Stimulated activated CD8-positive, alpha-beta memory T cell treated with anti-CD3 and anti-CD28 coated beads, Interleukin-2, amount 100 ng/mL, for 48 hours (primary cell): ENCODE results near the gene CLRN3.

Experiments used
- DNase-seq, 2 donors: peaks; one replicate each; pipeline ENCODE4 v3.0.0-alpha.2; 2020; ENCODE audit warnings: low read depth in 2 of 2

The CLRN3 gene

GRCh38 chr10:127892743-127893142 is at the start of gene CLRN3:
TSS of gene CLRN3 (minus strand) at chr10:127892941. CDS start at chr10:127892784, 157 bp downstream.
- DNase-seq: no peak

- no peak for DNase-seq
Measured at GRCh38 chr10:127940866-127941640, 48.3 kb upstream of the CLRN3 start.

- no peak for DNase-seq
Measured at GRCh38 chr10:127939786-127940330, 47.1 kb upstream of the CLRN3 start.

GRCh38 chr10:127937915-127938463 is 45.2 kb upstream of the CLRN3 start:
- no peak for DNase-seq

- DNase-seq: no peak
Measured at GRCh38 chr10:127937069-127937468, 44.3 kb upstream of the CLRN3 start.

GRCh38 chr10:127935071-127935561 is 42.4 kb upstream of the CLRN3 start:
- DNase-seq: no peak

- no peak for DNase-seq
Measured at GRCh38 chr10:127934383-127934782, 41.6 kb upstream of the CLRN3 start.

- no peak for DNase-seq
Measured at GRCh38 chr10:127933271-127933670, 40.5 kb upstream of the CLRN3 start.

- no peak for DNase-seq
Measured at GRCh38 chr10:127932521-127933270, 40.0 kb upstream of the CLRN3 start.

- no peak for DNase-seq
Measured at GRCh38 chr10:127928021-127928806, 35.5 kb upstream of the CLRN3 start.

- no peak for DNase-seq
Measured at GRCh38 chr10:127926455-127926854, 33.7 kb upstream of the CLRN3 start.

GRCh38 chr10:127925471-127926207 is 32.9 kb upstream of the CLRN3 start:
- DNase-seq: no peak

GRCh38 chr10:127923646-127924045 is 30.9 kb upstream of the CLRN3 start:
- DNase-seq: no peak

GRCh38 chr10:127922675-127923366 is 30.1 kb upstream of the CLRN3 start:
- no peak for DNase-seq

GRCh38 chr10:127922206-127922605 is 29.5 kb upstream of the CLRN3 start:
- no peak for DNase-seq

GRCh38 chr10:127921753-127922145 is 29.0 kb upstream of the CLRN3 start:
- DNase-seq: no peak

- no peak for DNase-seq
Measured at GRCh38 chr10:127921075-127921752, 28.5 kb upstream of the CLRN3 start.

- DNase-seq: no peak
Measured at GRCh38 chr10:127920306-127921074, 27.7 kb upstream of the CLRN3 start.
